B cell (primary cell): Measurements from ENCODE around the gene PODXL. TPM values are rescaled to one million over a fixed set of nuclear protein-coding genes. Genes with fewer than 3 reads are reported as not detected.

Experiments
- ATAC-seq: fragments of 200-7000 bp; cut with Tn5 transposase; one replicate; pipeline ENCODE4 v1.10.0; 2021; ENCODE audit warnings: low read depth, mild to moderate bottlenecking, moderate number of reproducible peaks, moderate library complexity
- CTCF ChIA-PET: fragments of 350-600 bp; sonication (Branson Sonifier 250); formaldehyde crosslinking; loops from one replicate; lab custom pipeline; 2021; ENCODE audit warnings: antibody characterized with exemption, inconsistent platforms; lab: Charles Lee
- POLR2A ChIA-PET: fragments of 350-600 bp; sonication (Branson Sonifier 250); formaldehyde crosslinking; loops from one replicate; lab custom pipeline; 2021; ENCODE audit warnings: antibody characterized with exemption; lab: Charles Lee
- DNase-seq: peaks from one replicate; pipeline ENCODE4 v3.0.0; 2013
- H2AFZ ChIP-seq: 2 replicates; pipeline ENCODE4 v1.6.1; 2012; ENCODE audit warnings: mild to moderate bottlenecking, low read depth, low read length; ENCODE audit not compliant: insufficient read depth, poor library complexity, severe bottlenecking
- H3K27ac ChIP-seq, 2 donors: 1 replicate in 1 of 2; 2 replicates in 1 of 2; pipeline ENCODE4 v1.5.1; 2012 to 2013; ENCODE audit warnings: low read length in 2 of 2, mild to moderate bottlenecking in 2 of 2, moderate library complexity in 1 of 2
- H3K27me3 ChIP-seq, 4 experiments: fragments of 200-600 bp in 1 of 4; sonication (generic) in 1 of 4; replicated peaks in 1 of 4; 1 replicate in 2 of 4; 2 replicates in 2 of 4; pipeline versions ENCODE4 v1.6.1 to v1.7.0; 2013 to 2016; ENCODE audit warnings: low read length in 3 of 4, mild to moderate bottlenecking in 2 of 4, mixed read lengths in 1 of 4, moderate library complexity in 1 of 4; ENCODE audit not compliant: insufficient read depth in 4 of 4, control insufficient read depth in 3 of 4; ENCODE audit errors: control extremely low read depth in 1 of 4
- H3K36me3 ChIP-seq, 2 experiments: replicated peaks in 1 of 2; 1 replicate in 1 of 2; 2 replicates in 1 of 2; pipeline versions ENCODE4 v1.6.1 to v1.7.1; 2013; ENCODE audit warnings: low read length in 1 of 2; ENCODE audit not compliant: insufficient read depth in 2 of 2, control insufficient read depth in 1 of 2; ENCODE audit errors: control extremely low read depth in 1 of 2, extremely low read depth in 1 of 2
- H3K4me1 ChIP-seq, 2 donors: fragments of 200-600 bp in 1 of 2; sonication (generic) in 1 of 2; 1 replicate in 1 of 2; 2 replicates in 1 of 2; pipeline versions ENCODE4 v1.5.1 to v1.6.1; 2013 to 2017; ENCODE audit warnings: low read length in 2 of 2; ENCODE audit not compliant: control insufficient read depth in 2 of 2, insufficient read depth in 2 of 2
- H3K4me2 ChIP-seq: replicated peaks from 2 replicates; pipeline ENCODE3; 2012; ENCODE audit warnings: mild to moderate bottlenecking, low read depth, low read length; ENCODE audit not compliant: poor library complexity, severe bottlenecking
- H3K4me3 ChIP-seq, 5 experiments: fragments of 200-600 bp in 1 of 5; sonication (generic) in 1 of 5; 1 replicate in 3 of 5; 2 replicates in 2 of 5; pipeline versions ENCODE4 v1.5.1 to v1.7.0; 2011 to 2016; ENCODE audit warnings: low read length in 4 of 5, mild to moderate bottlenecking in 4 of 5, low read depth in 2 of 5, control low read depth in 1 of 5, moderate library complexity in 1 of 5; ENCODE audit not compliant: insufficient read depth in 1 of 5; ENCODE audit errors: control extremely low read depth in 1 of 5, extremely low read depth in 1 of 5
- H3K79me2 ChIP-seq: fragments of 200-600 bp; sonication (generic); one replicate; pipeline ENCODE4 v1.6.0; 2016; ENCODE audit warnings: low read length; ENCODE audit not compliant: control insufficient read depth, insufficient read depth
- H3K9ac ChIP-seq: fragments of 200-600 bp; sonication (generic); 2 replicates; pipeline ENCODE4 v1.6.1; 2017; ENCODE audit warnings: mild to moderate bottlenecking, low read length, moderate library complexity
- H3K9me3 ChIP-seq, 3 donors: one replicate each; pipeline versions ENCODE4 v1.6.1 to v1.7.1; 2013; ENCODE audit warnings: low read length in 2 of 3; ENCODE audit not compliant: control insufficient read depth in 2 of 3, insufficient read depth in 1 of 3; ENCODE audit errors: control extremely low read depth in 1 of 3
- H4K20me1 ChIP-seq: 2 replicates; pipeline ENCODE4 v1.6.0; 2012; ENCODE audit warnings: mild to moderate bottlenecking, low read length; ENCODE audit not compliant: insufficient read depth, control insufficient read depth, poor library complexity, severe bottlenecking
- H3K27ac Mint-ChIP-seq: one replicate; pipeline ENCODE4 v1.8.0; 2021; ENCODE audit warnings: mixed read lengths
- H3K27me3 Mint-ChIP-seq: one replicate; pipeline ENCODE4 v1.8.0; 2021; ENCODE audit warnings: mixed read lengths
- H3K4me1 Mint-ChIP-seq: one replicate; pipeline ENCODE4 v1.8.0; 2021; ENCODE audit warnings: mixed read lengths
- H3K4me3 Mint-ChIP-seq: one replicate; pipeline ENCODE4 v1.8.0; 2021; ENCODE audit warnings: mixed read lengths
- H3K9me3 Mint-ChIP-seq: one replicate; pipeline ENCODE4 v1.8.0; 2022; ENCODE audit warnings: mixed read lengths; ENCODE audit not compliant: insufficient read depth
- CTCF ChIP-seq: fragments of 200-600 bp; IDR thresholded peaks from one replicate; pipeline ENCODE4 v1.8.0; 2022; ENCODE audit warnings: antibody characterized with exemption, mild to moderate bottlenecking
- EZH2 ChIP-seq: IDR thresholded peaks from 2 replicates; pipeline ENCODE4 v1.6.1; 2012; ENCODE audit warnings: borderline replicate concordance, low read depth, mild to moderate bottlenecking, moderate library complexity, low read length; ENCODE audit not compliant: insufficient read depth, poor library complexity, severe bottlenecking
- WGBS: methylation state at CpG from one replicate; pipeline ENCODE4 v1.1.5; 2013; ENCODE audit warnings: missing lambda C conversion rate; ENCODE audit not compliant: insufficient coverage; 5-methylcytosine and 5-hydroxymethylcytosine counted together
- intact Hi-C: fragments of 100-400 bp; cut with micrococcal nuclease; formaldehyde crosslinking; loops from one replicate; pipeline ENCODE4 v1.10.0; 2022
- polyA plus RNA-seq: library from polyadenylated mRNA; depleted of rRNA; stranded (reverse); fragments of >200 nt; gene quantifications from 2 replicates; pipeline ENCODE4 v1.2.3, GENCODE V29; 2012
- total RNA-seq, 2 donors: library from RNA; stranded (reverse); fragments of 120-200 nt in 1 of 2; gene quantifications; 1 replicate in 1 of 2; 2 replicates in 1 of 2; pipeline versions ENCODE4 v1.2.3 to v1.2.4, GENCODE V29; 2013 to 2022

PODXL gene
- total and polyA plus RNA-seq, 2 donors (not counting 1 experiment from before 2014, with no cell fraction given): 1.5 to 5.8 TPM

- Histone ChIP-seq H3K4me1 (peaks cover 3 to 7% of the 10 kb centered on the region in 2 donors), H3K9me3 (no peaks in the 10 kb centered on the region), H3K79me2 (no peaks in the 10 kb centered on the region), H3K9ac (no peak overlapping the region), H3K4me2 (peak overlapping the region; percentile 14), H3K27ac (no peak overlapping the region), H4K20me1 (no peaks in the 10 kb centered on the region), H3K4me3 (no peak overlapping the region), H3K36me3 (no peaks in the 10 kb centered on the region), H3K27me3 (no peaks in the 10 kb centered on the region), H2AFZ (peak overlapping the region; percentile 30)
- CTCF ChIA-PET: interaction anchor here (0.6 to 6.2 kb wide), 4 partner anchors 9 to 558 kb away, joined by 3 to 43 read pairs (median 6); no protein-coding TSS in a partner anchor
- 34% methylated on average over 8 of the region's 11 CpGs for WGBS
- intact Hi-C loops: no loop called here
- TF ChIP-seq CTCF (peak; percentile 97), EZH2 (no peak)
- peaks cover 3% of the 10 kb centered on the region for H3K27me3 Mint-ChIP-seq
- POLR2A ChIA-PET: no interaction called here
- H3K9me3 Mint-ChIP-seq: no peaks in the 10 kb centered on the region
- peak; percentile 89 for ATAC-seq
- peak; percentile 74 for DNase-seq
- H3K4me1 Mint-ChIP-seq: peaks cover 13% of the 10 kb centered on the region
- H3K27ac Mint-ChIP-seq: no peak overlapping the region
- H3K4me3 Mint-ChIP-seq: no peak overlapping the region
Observed at GRCh38 chr7:131513245-131514061, 43.0 kb downstream of the PODXL start.
